ENCODE measurements around the gene NOD1. TPM values are rescaled to one million over a fixed set of nuclear protein-coding genes. Genes with fewer than 3 reads are reported as not detected.

The NOD1 gene
- total and polyA plus RNA-seq, 11 donors: 5.3 to 28.8 (median 9.0) TPM

GRCh38 chr7:30453016-30453415 lies 25.6 kb downstream of the NOD1 start:
- Histone ChIP-seq H3K36me3 (peaks cover 2 to 99% (median 88%) of the 10 kb centered on the region in 9 donors), H3K9me3 (no peaks in the 10 kb centered on the region), H3K27ac (no peak overlapping the region), H3K4me3 (no peak overlapping the region), H3K27me3 (no peaks in the 10 kb centered on the region), H3K4me1 (peaks cover 0 to 32% (median 13%) of the 10 kb centered on the region in 12 donors)
- ATAC-seq (no peak), DNase-seq (no peak)
- 93 to 96% (median 95%) methylated on average over 5 to 8 of the region's 8 CpGs for WGBS, 4 donors
- TF ChIP-seq, protein P1, sequence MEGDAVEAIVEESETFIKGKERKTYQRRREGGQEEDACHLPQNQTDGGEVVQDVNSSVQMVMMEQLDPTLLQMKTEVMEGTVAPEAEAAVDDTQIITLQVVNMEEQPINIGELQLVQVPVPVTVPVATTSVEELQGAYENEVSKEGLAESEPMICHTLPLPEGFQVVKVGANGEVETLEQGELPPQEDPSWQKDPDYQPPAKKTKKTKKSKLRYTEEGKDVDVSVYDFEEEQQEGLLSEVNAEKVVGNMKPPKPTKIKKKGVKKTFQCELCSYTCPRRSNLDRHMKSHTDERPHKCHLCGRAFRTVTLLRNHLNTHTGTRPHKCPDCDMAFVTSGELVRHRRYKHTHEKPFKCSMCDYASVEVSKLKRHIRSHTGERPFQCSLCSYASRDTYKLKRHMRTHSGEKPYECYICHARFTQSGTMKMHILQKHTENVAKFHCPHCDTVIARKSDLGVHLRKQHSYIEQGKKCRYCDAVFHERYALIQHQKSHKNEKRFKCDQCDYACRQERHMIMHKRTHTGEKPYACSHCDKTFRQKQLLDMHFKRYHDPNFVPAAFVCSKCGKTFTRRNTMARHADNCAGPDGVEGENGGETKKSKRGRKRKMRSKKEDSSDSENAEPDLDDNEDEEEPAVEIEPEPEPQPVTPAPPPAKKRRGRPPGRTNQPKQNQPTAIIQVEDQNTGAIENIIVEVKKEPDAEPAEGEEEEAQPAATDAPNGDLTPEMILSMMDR (IDR thresholded peaks at IDR 0.05): no peak
- no peak for TF ChIP-seq POLR2A (IDR thresholded peaks at IDR 0.05)
- intact Hi-C loops (cut with DNase I): no loop called here

- intact Hi-C loops (cut with DNase I): no loop called here
- no peak for TF ChIP-seq POLR2A (IDR thresholded peaks at IDR 0.05)
- TF ChIP-seq, protein P1 (IDR thresholded peaks at IDR 0.05): no peak
- H3K4me3 ChIP-seq: no peak overlapping the region
- peaks cover 2 to 100% (median 91%) of the 10 kb centered on the region in 9 donors for H3K36me3 ChIP-seq
- peaks cover 0 to 34% (median 11%) of the 10 kb centered on the region in 12 donors for H3K4me1 ChIP-seq
- 86 to 91% (median 89%) methylated on average over 22 to 27 of the region's 27 CpGs for WGBS, 4 donors
- H3K27ac ChIP-seq: no peak overlapping the region
- ATAC-seq: no peak
- no peaks in the 10 kb centered on the region for H3K9me3 ChIP-seq
- DNase-seq: no peak
- H3K27me3 ChIP-seq: no peaks in the 10 kb centered on the region
These were observed 26.2 kb downstream of the NOD1 start for GRCh38 chr7:30452280-30452930.

GRCh38 chr7:30451539-30452279 lies 26.9 kb downstream of the NOD1 start:
- Histone ChIP-seq H3K4me1 (peaks cover 0 to 34% (median 11%) of the 10 kb centered on the region in 12 donors), H3K9me3 (no peaks in the 10 kb centered on the region), H3K27me3 (no peaks in the 10 kb centered on the region), H3K27ac (no peak overlapping the region), H3K36me3 (peaks cover 2 to 100% (median 94%) of the 10 kb centered on the region in 9 donors), H3K4me3 (no peak overlapping the region)
- DNase-seq (no peak), ATAC-seq (no peak)
- 86 to 93% (median 87%) methylated on average over 18 to 29 of the region's 29 CpGs for WGBS, 4 donors
- intact Hi-C loops (cut with DNase I): no loop called here
- TF ChIP-seq POLR2A (IDR thresholded peaks at IDR 0.05): no peak
- TF ChIP-seq, protein P1 (IDR thresholded peaks at IDR 0.05): no peak

- no peak for TF ChIP-seq POLR2A (IDR thresholded peaks at IDR 0.05)
- TF ChIP-seq, protein P1 (IDR thresholded peaks at IDR 0.05): no peak
- WGBS, 4 donors: 93 to 97% (median 95%) methylated on average over 15 to 22 of the region's 22 CpGs
- ATAC-seq (no peak), DNase-seq (no peak)
- Histone ChIP-seq H3K9me3 (no peaks in the 10 kb centered on the region), H3K27me3 (no peaks in the 10 kb centered on the region), H3K4me1 (peaks cover 0 to 34% (median 11%) of the 10 kb centered on the region in 12 donors), H3K27ac (no peak overlapping the region), H3K36me3 (peaks cover 2 to 100% (median 94%) of the 10 kb centered on the region in 9 donors), H3K4me3 (no peak overlapping the region)
- intact Hi-C loops (cut with DNase I): no loop called here
These were observed 27.5 kb downstream of the NOD1 start for GRCh38 chr7:30450983-30451497.

Data from heart left ventricle (tissue), 16 donors.